Measurements from ENCODE around the gene HAAO. TPM values are rescaled to one million over a fixed set of nuclear protein-coding genes. Genes with fewer than 3 reads are reported as not detected.

HAAO gene
- total and polyA plus RNA-seq, 2 experiments from 2014 or later: 2.6 to 3.2 TPM

DNA sequence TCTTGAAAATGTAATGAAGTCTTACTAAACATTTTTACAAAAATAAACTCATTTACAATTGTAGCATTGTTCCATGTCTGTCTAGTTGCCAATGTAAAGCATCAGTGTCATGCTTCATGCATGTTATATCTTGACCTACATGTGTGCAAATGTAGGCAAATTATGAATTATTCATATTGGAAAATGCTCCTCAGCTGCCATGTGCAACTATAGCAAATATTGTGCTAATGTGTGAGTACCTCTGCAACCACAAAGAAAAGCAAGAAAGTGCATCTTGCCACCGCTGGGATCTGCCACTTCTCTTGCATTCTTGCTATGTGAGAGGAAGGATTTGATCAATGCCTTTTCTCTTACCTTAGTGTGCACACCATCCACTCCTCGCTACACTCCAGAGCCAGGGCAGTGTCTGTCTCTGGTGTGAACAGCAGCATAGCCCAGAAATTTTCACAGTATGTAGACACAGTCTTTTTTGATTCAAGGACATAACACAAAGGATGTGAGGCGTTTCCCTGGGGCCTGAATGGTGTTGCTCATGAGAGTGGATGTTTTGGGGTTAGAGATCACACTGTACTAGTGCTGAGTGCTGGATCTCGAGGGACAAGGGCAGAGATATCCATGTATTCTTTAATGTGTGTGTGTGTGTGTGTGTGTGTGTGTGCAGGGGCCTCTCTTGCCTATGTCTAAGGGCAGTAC is 47.6 kb upstream of the HAAO start (continued):
- TF ChIP-seq, protein P1, sequence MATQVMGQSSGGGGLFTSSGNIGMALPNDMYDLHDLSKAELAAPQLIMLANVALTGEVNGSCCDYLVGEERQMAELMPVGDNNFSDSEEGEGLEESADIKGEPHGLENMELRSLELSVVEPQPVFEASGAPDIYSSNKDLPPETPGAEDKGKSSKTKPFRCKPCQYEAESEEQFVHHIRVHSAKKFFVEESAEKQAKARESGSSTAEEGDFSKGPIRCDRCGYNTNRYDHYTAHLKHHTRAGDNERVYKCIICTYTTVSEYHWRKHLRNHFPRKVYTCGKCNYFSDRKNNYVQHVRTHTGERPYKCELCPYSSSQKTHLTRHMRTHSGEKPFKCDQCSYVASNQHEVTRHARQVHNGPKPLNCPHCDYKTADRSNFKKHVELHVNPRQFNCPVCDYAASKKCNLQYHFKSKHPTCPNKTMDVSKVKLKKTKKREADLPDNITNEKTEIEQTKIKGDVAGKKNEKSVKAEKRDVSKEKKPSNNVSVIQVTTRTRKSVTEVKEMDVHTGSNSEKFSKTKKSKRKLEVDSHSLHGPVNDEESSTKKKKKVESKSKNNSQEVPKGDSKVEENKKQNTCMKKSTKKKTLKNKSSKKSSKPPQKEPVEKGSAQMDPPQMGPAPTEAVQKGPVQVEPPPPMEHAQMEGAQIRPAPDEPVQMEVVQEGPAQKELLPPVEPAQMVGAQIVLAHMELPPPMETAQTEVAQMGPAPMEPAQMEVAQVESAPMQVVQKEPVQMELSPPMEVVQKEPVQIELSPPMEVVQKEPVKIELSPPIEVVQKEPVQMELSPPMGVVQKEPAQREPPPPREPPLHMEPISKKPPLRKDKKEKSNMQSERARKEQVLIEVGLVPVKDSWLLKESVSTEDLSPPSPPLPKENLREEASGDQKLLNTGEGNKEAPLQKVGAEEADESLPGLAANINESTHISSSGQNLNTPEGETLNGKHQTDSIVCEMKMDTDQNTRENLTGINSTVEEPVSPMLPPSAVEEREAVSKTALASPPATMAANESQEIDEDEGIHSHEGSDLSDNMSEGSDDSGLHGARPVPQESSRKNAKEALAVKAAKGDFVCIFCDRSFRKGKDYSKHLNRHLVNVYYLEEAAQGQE (IDR thresholded peaks at IDR 0.05; ENCODE audit: unreplicated experiment): no peak
- TF ChIP-seq STAT1 (IDR thresholded peaks at IDR 0.05; ENCODE audit: unreplicated experiment): no peak
- TF ChIP-seq, protein P2, sequence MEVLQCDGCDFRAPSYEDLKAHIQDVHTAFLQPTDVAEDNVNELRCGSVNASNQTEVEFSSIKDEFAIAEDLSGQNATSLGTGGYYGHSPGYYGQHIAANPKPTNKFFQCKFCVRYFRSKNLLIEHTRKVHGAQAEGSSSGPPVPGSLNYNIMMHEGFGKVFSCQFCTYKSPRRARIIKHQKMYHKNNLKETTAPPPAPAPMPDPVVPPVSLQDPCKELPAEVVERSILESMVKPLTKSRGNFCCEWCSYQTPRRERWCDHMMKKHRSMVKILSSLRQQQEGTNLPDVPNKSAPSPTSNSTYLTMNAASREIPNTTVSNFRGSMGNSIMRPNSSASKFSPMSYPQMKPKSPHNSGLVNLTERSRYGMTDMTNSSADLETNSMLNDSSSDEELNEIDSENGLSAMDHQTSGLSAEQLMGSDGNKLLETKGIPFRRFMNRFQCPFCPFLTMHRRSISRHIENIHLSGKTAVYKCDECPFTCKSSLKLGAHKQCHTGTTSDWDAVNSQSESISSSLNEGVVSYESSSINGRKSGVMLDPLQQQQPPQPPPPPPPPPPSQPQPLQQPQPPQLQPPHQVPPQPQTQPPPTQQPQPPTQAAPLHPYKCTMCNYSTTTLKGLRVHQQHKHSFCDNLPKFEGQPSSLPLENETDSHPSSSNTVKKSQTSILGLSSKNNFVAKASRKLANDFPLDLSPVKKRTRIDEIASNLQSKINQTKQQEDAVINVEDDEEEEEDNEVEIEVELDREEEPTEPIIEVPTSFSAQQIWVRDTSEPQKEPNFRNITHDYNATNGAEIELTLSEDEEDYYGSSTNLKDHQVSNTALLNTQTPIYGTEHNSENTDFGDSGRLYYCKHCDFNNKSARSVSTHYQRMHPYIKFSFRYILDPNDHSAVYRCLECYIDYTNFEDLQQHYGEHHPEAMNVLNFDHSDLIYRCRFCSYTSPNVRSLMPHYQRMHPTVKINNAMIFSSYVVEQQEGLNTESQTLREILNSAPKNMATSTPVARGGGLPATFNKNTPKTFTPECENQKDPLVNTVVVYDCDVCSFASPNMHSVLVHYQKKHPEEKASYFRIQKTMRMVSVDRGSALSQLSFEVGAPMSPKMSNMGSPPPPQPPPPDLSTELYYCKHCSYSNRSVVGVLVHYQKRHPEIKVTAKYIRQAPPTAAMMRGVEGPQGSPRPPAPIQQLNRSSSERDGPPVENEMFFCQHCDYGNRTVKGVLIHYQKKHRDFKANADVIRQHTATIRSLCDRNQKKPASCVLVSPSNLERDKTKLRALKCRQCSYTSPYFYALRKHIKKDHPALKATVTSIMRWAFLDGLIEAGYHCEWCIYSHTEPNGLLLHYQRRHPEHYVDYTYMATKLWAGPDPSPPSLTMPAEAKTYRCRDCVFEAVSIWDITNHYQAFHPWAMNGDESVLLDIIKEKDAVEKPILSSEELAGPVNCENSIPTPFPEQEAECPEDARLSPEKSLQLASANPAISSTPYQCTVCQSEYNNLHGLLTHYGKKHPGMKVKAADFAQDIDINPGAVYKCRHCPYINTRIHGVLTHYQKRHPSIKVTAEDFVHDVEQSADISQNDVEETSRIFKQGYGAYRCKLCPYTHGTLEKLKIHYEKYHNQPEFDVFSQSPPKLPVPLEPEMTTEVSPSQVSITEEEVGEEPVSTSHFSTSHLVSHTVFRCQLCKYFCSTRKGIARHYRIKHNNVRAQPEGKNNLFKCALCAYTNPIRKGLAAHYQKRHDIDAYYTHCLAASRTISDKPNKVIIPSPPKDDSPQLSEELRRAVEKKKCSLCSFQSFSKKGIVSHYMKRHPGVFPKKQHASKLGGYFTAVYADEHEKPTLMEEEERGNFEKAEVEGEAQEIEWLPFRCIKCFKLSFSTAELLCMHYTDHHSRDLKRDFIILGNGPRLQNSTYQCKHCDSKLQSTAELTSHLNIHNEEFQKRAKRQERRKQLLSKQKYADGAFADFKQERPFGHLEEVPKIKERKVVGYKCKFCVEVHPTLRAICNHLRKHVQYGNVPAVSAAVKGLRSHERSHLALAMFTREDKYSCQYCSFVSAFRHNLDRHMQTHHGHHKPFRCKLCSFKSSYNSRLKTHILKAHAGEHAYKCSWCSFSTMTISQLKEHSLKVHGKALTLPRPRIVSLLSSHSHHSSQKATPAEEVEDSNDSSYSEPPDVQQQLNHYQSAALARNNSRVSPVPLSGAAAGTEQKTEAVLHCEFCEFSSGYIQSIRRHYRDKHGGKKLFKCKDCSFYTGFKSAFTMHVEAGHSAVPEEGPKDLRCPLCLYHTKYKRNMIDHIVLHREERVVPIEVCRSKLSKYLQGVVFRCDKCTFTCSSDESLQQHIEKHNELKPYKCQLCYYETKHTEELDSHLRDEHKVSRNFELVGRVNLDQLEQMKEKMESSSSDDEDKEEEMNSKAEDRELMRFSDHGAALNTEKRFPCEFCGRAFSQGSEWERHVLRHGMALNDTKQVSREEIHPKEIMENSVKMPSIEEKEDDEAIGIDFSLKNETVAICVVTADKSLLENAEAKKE (CRISPR knock-in tag; IDR thresholded peaks at IDR 0.05): no peak

DNA sequence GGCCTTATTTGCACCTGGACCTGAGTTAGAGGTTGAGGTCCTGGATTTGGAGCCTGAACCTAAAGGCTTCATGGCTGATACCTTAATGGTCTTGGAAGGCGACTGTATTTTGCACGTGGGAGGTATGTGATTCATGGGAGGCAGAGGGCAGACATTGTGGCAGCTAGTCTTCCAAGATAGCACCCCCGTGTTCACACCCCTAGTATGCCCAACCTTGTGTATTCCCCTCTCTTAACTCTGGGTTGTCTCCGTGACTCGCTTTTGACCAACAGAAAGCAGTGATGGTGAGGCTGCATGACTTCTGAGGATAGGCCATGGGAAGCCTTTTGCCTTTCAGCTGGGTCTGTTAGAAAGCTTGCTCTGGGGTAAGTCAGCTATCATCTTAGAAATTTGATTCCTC is 45.8 kb upstream of the HAAO start:
- H3K4me1 Mint-ChIP-seq: no peaks in the 10 kb centered on the region
- Histone ChIP-seq H4K20me1 (replicated peaks; ENCODE audit: insufficient read depth) (no peaks in the 10 kb centered on the region), H3K79me2 (replicated peaks; ENCODE audit: insufficient read depth) (no peaks in the 10 kb centered on the region), H3K4me3 (no peak overlapping the region), H3K9me2 (ENCODE audit: insufficient read depth) (0 out of 2 replicates have a peak, but pooled peaks cover 3% of the 10 kb centered on the region), H3K4me1 (ENCODE audit: insufficient read depth) (no peaks in the 10 kb centered on the region), H3K27me3 (ENCODE audit: insufficient read depth) (no peaks in the 10 kb centered on the region), H3F3A (replicated peaks; ENCODE audit: low read depth) (no peaks in the 10 kb centered on the region), H3K27ac (ENCODE audit: low read depth) (no peak overlapping the region), H2AFZ (no peak overlapping the region), H3K4me2 (no peak overlapping the region), H3K36me3 (ENCODE audit: insufficient read depth) (no peaks in the 10 kb centered on the region)
- no peak overlapping the region for H3K4me3 Mint-ChIP-seq
- DNase-seq (ENCODE audit: low spot score): no peak
- peaks cover 7% of the 10 kb centered on the region; the same call in 1 of the 3 replicates for H3K9me3 Mint-ChIP-seq
- TF ChIP-seq NANOG (IDR thresholded peaks at IDR 0.05; ENCODE audit: borderline replicate concordance) (no peak), ZNF114 (CRISPR knock-in tag; IDR thresholded peaks at IDR 0.05) (no peak)
- TF ChIP-seq, protein P2 (CRISPR knock-in tag; IDR thresholded peaks at IDR 0.05): no peak
- no peaks in the 10 kb centered on the region for H3K36me3 Mint-ChIP-seq (ENCODE audit: low read depth)
- no peak for ATAC-seq
- no peak overlapping the region for H3K27ac Mint-ChIP-seq
- peaks cover under 1% of the 10 kb centered on the region for H3K27me3 Mint-ChIP-seq (ENCODE audit: insufficient read depth, low read depth, poor library complexity)
